K562 treated with DMSO at 1 percent for 12 hours (cell line): ENCODE measurements around the gene KCTD20. TPM values are rescaled to one million over a fixed set of nuclear protein-coding genes. Genes with fewer than 3 reads are reported as not detected.

Experiments used
- total RNA-seq: library from RNA; unstranded; fragments of 300-600 nt; gene quantifications from 2 replicates; pipeline ENCODE4 v1.2.3, GENCODE V29; 2022; ENCODE audit not compliant: insufficient read depth

KCTD20 gene
- 23.6 and 66.3 TPM in 2 replicates for total RNA-seq

DNA sequence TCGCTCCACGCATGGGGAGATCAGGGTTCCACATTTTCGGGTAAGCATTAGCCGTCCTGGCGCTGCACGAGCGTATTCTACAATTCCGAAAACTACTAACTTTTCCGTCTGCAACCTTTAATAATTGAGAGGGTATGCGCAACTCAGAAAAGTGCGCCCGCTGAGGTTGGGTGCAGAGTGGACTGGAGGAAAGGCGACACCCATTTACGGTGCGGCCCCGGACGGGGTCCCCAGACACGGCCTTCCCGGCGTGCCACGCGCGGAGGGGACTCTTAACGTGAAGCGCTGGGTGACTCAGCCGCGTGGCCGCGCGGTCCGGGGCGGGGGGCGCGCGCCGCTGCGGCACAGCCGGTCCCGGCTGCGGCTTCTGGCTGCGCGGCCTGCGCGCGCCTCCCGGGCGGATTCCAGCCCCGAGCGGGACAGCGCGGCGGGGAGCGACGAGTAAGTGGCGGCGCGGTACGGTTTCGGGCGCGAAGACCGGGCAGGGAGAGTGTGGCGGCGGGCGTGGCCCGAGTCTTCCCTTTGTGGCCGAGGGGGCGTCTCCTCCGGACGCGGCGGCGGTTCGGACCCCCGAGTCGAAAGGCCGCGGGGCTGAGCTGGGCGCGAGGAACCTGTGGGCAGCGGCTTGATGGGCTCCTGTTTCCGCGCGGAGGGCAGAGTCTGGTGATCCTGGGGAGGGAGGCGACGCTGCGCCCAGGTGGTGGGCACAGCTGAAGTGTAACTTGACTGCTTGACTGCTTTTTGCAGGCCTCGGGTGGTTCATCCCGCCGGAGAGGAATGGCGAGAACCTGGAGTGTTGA is at the start of gene KCTD20, which contains the start of gene PXT1:
Gene KCTD20, plus strand, starts transcription at position 330 of the 800 bp plus-strand sequence. CDS start 27,098 bp downstream, outside the sequence.
Gene PXT1, minus strand, starts transcription at position 184 of the 800 bp plus-strand sequence. CDS start 16,772 bp downstream, outside the sequence.

Other genes starting within 250 kb of the KCTD20 start
- 11.2 and 32.3 TPM in 2 replicates for gene BRPF3, start 246.3 kb upstream of the KCTD20 start, total RNA-seq
- 0.49 and 1.0 TPM in 2 replicates for gene PNPLA1, start 172.9 kb upstream of the KCTD20 start, total RNA-seq
- not detected in 2 replicates for gene BNIP5, start 106.1 kb upstream of the KCTD20 start, total RNA-seq
- gene ETV7, start 55.3 kb upstream of the KCTD20 start, total RNA-seq = not detected in 2 replicates
- not detected in 2 replicates for gene PXT1, start 146 bp upstream of the KCTD20 start, total RNA-seq
- 13.7 and 30.4 TPM in 2 replicates for gene STK38, start 104.5 kb downstream of the KCTD20 start, total RNA-seq
- gene SRSF3, start 151.4 kb downstream of the KCTD20 start, total RNA-seq = 192 and 261 TPM in 2 replicates
- 14.8 and 21.5 TPM in 2 replicates for gene CDKN1A, start 235.7 kb downstream of the KCTD20 start, total RNA-seq